Endometrial microvascular endothelial cells (primary cell): ENCODE data around the gene PARVB. TPM values are rescaled to one million over a fixed set of nuclear protein-coding genes. Genes with fewer than 3 reads are reported as not detected.
"Not testable (repeated sequence)": the region's sequence is repeated elsewhere in the genome, so short reads cannot be mapped to it uniquely, and the experiment has no call there.

ENCODE experiments used
- in situ Hi-C: cut with HindIII; loops from 2 replicates; pipeline ENCODE4 v1.10.0; 2017; ENCODE audit warnings: low sequenced_read_pairs, low pct_unique_long_range_greater_than_20kb; ENCODE audit errors: inconsistent ontology term
- total RNA-seq: library from RNA; depleted of rRNA; stranded (reverse); fragments of >200 nt; gene quantifications from one replicate; pipeline ENCODE4 v1.2.3, GENCODE V29; 2015; ENCODE audit errors: inconsistent ontology term

Gene PARVB
- total RNA-seq, 1 donor from 2014 or later: 307 TPM

- in situ Hi-C loops: no loop called here
These were observed 27.7 kb upstream of the PARVB start for GRCh38 chr22:43996170-43996980.

GRCh38 chr22:43996981-43997265, 27.2 kb upstream of the PARVB start:
- in situ Hi-C loops: no loop called here

DNA sequence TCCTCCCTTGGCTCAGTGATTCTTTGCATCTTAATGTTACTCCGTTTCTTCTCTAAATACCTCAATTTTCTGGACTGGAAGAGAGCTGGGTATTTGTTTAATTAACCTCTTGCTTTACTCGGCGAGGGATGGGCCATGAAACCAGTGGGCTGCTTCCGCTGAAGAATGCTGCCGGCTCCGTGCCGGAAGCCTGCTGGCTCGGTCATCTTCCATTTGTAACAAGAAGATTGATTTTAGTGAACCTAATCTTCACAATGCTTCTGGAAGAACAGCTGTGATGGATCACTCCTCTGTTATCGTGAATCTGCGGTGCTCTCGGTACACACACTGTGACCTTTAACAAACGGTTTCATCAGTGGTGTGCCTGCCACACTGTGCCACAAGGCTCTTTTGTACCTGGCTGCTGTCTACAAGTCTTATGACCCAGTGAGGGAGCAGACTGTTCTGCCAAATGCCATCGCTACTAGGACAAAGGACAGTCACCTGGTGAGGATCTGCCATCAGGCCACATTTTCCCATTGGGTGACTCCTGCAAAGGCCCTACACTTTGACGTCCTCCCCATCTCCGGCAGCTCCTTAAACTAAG, 25.3 kb upstream of the PARVB start:
- in situ Hi-C loops: no loop called here

DNA sequence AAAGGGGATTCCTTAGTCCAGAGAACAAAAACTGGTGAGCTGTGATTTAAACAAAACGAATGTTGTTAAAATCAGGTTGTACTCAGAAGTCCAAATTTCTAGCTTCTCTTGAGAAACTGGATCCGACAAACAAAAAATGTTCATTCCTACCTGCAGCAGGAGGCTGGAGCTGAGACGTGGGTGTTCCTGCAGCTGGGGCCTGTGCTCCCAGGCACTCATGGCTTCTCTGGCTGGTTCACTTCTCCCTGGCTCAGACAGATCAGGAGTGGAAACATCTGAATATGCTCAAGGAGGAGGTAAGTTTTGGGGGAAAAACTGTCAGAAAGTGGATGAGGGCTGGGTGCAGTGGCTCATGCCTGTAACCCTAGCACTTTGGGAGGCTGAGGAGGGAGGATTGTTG, 24.7 kb upstream of the PARVB start:
- in situ Hi-C loops: no loop called here

GRCh38 chr22:44000123-44000522, 24.0 kb upstream of the PARVB start:
- in situ Hi-C loops: no loop called here

DNA sequence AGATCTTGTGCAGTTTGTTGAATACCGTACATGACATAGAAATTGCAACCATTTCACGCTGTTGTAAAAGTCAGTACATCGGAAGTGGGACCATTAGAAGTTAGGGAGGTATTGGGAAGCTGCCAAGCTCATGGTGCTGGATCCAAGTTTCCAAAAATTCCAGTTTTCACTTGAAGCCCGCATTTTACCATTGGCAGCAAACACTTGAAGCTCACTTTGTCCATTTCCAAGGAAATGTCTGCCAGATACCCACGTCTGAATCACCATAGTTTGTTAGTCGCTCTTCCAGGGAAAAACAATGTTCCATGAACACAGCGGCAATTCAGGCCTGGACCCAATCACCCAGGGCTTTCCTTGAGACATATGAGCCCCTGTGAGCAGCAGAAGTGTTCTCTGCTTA, 22.6 kb upstream of the PARVB start:
- in situ Hi-C loops: no loop called here

DNA sequence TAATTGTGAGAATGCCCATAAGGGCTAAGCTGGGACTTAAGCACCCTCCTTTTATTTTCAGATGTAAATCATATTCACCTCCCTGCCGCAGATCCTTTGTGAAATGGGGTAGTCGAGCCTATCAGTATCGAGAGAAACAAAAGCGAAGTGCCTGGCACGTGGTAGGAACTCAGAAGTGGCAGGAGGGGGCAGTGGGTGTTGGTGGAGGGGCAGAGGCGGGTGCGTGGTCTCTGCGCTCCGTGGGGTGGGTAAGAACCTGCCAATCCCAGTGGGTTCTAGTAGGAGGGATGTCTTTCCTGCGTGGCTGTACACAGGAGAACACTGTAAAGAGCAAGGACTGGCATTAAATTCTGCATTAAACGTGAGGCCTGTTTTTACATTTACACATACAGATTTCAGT, 21.8 kb upstream of the PARVB start:
- in situ Hi-C loops: no loop called here

DNA sequence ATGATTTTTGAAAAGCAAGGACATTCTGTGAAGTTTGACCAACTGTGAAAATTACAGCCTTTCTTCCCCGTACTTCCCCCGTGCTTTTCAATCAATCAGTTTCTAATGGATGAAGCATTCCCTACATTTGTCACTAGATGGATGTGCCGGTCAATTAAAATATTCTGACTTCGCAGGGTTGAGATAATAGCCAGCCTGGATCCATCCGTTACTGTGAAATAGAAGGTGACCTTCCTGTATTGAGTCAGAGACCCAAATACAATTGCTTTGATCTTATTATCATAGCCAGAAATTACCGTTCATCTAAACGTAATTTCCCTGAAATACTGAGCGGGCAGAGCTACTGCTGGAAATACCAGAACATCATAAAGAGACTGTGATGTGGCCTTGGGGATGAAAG, 21.1 kb upstream of the PARVB start:
- in situ Hi-C loops: no loop called here

- in situ Hi-C loops: no loop called here
These were observed 20.5 kb upstream of the PARVB start for GRCh38 chr22:44003405-44004103.

GRCh38 chr22:44004104-44004460, 20.0 kb upstream of the PARVB start:
- in situ Hi-C loops: no loop called here

DNA sequence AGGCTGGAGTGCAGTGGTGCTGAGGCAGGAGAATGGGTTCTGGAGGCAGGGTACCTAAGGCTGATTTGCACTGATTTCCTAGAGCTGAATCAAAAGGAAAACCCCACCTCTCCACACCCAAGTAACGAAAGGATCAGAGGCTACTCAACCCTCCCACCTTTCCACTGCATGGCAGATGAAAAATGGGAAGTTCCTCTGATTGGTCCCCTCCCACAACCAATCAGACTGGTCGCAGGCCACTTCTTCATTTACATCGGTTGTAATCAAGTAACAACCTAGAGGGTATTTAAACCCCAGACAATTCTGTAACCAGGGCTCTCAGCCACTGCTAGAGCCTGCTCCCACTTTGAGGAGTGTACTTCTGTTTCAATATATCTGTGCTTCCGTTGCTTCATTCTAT, 18.6 kb upstream of the PARVB start:
- in situ Hi-C loops: no loop called here

DNA sequence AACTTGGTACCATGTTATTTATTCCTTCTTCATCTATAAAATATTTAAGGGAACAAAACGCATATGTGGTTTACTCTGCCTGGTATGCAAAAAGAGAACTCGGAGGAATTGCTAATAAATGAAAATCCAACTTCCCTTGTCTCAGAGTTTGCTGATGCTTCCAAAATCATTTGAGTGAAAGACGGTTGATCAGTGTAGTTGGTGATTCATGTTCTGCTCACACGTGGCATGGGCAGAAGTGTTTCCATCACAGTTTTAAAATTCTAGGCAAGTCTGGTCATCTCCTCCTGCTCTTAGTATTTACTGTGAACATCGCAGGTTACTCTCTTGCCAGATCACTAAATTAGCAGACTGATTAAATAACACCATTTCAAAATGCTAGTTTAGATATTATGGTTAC, 11.9 kb upstream of the PARVB start:
- in situ Hi-C loops: no loop called here

- in situ Hi-C loops: no loop called here
These were observed 11.5 kb upstream of the PARVB start for GRCh38 chr22:44012591-44012990.

- in situ Hi-C loops: no loop called here
These were observed 9.9 kb upstream of the PARVB start for GRCh38 chr22:44014241-44014640.

GRCh38 chr22:44016586-44016985, 7.5 kb upstream of the PARVB start:
- in situ Hi-C loops: not testable (repeated sequence)

- in situ Hi-C loops: no loop called here
These were observed 5.5 kb upstream of the PARVB start for GRCh38 chr22:44018594-44018993.

- in situ Hi-C loops: no loop called here
These were observed 4.7 kb upstream of the PARVB start for GRCh38 chr22:44019416-44019815.

- in situ Hi-C loops: no loop called here
These were observed 4.3 kb upstream of the PARVB start for GRCh38 chr22:44019846-44020245.

- in situ Hi-C loops: no loop called here
These were observed 3.1 kb upstream of the PARVB start for GRCh38 chr22:44020981-44021380.
